Ishikawa (cell line): ENCODE measurements around the gene SCN7A.

ENCODE experiments used
- CEBPB ChIP-seq: IDR thresholded peaks from 2 replicates; pipeline ENCODE4 v1.6.1; 2012
- CREB1 ChIP-seq: IDR thresholded peaks from 2 replicates; pipeline ENCODE4 v1.6.1; 2012; ENCODE audit warnings: low read depth
- EGR1 ChIP-seq: IDR thresholded peaks from 2 replicates; pipeline ENCODE4 v1.6.1; 2012
- EP300 ChIP-seq: IDR thresholded peaks from 2 replicates; pipeline ENCODE4 v1.6.1; 2012; ENCODE audit warnings: borderline replicate concordance
- FOXM1 ChIP-seq: IDR thresholded peaks from 2 replicates; pipeline ENCODE4 v1.6.1; 2012; ENCODE audit warnings: low read depth, borderline replicate concordance
- MAX ChIP-seq: IDR thresholded peaks from 2 replicates; pipeline ENCODE4 v1.6.1; 2012
- NFIC ChIP-seq: IDR thresholded peaks from 2 replicates; pipeline ENCODE4 v1.6.1; 2012
- RAD21 ChIP-seq: IDR thresholded peaks from 2 replicates; pipeline ENCODE4 v1.6.1; 2012; ENCODE audit warnings: low read depth
- REST ChIP-seq: IDR thresholded peaks from 2 replicates; pipeline ENCODE4 v1.6.1; 2012; ENCODE audit warnings: low read depth, mild to moderate bottlenecking
- TAF1 ChIP-seq: IDR thresholded peaks from 2 replicates; pipeline ENCODE4 v1.6.1; 2012; ENCODE audit warnings: low read depth, mild to moderate bottlenecking
- TCF12 ChIP-seq: IDR thresholded peaks from 2 replicates; pipeline ENCODE4 v1.6.1; 2012; ENCODE audit warnings: low read depth
- TEAD4 ChIP-seq: IDR thresholded peaks from 2 replicates; pipeline ENCODE4 v1.6.1; 2012
- USF1 ChIP-seq: IDR thresholded peaks from 2 replicates; pipeline ENCODE4 v1.6.1; 2012
- YY1 ChIP-seq: IDR thresholded peaks from 2 replicates; pipeline ENCODE4 v1.6.1; 2012; ENCODE audit warnings: low read depth
- ZBTB7A ChIP-seq: IDR thresholded peaks from 2 replicates; pipeline ENCODE4 v1.6.1; 2012; ENCODE audit warnings: low read depth

The SCN7A gene

GRCh38 chr2:166373105-166373504 lies 120.9 kb downstream of the SCN7A start:
- TF ChIP-seq RAD21, result no peak
- no peak for TF ChIP-seq CREB1
- no peak for TF ChIP-seq CEBPB

GRCh38 chr2:166372046-166372445 lies 122.0 kb downstream of the SCN7A start:
- TF ChIP-seq YY1, result no peak
- no peak for TF ChIP-seq TEAD4
- no peak for TF ChIP-seq TAF1
- no peak for TF ChIP-seq TCF12
- TF ChIP-seq CEBPB, result no peak
- no peak for TF ChIP-seq USF1
- TF ChIP-seq REST, result no peak
- TF ChIP-seq RAD21, result no peak
- TF ChIP-seq CREB1, result no peak
- no peak for TF ChIP-seq NFIC
- no peak for TF ChIP-seq FOXM1
- no peak for TF ChIP-seq EGR1
- TF ChIP-seq EP300, result no peak
- no peak for TF ChIP-seq MAX
- no peak for TF ChIP-seq ZBTB7A

GRCh38 chr2:166365803-166366420 lies 128.1 kb downstream of the SCN7A start:
- TF ChIP-seq FOXM1, result no peak
- TF ChIP-seq TAF1, result no peak
- TF ChIP-seq NFIC, result no peak
- TF ChIP-seq TCF12, result no peak
- TF ChIP-seq CREB1, result no peak
- TF ChIP-seq EP300, result no peak
- TF ChIP-seq EGR1, result no peak
- no peak for TF ChIP-seq YY1
- no peak for TF ChIP-seq ZBTB7A
- TF ChIP-seq RAD21, result no peak
- TF ChIP-seq TEAD4, result no peak
- TF ChIP-seq MAX, result no peak
- no peak for TF ChIP-seq USF1
- TF ChIP-seq CEBPB, result no peak
- no peak for TF ChIP-seq REST

GRCh38 chr2:166365239-166365638 lies 128.8 kb downstream of the SCN7A start:
- TF ChIP-seq NFIC, result no peak
- TF ChIP-seq TAF1, result no peak
- TF ChIP-seq ZBTB7A, result no peak
- no peak for TF ChIP-seq FOXM1
- no peak for TF ChIP-seq CREB1
- no peak for TF ChIP-seq RAD21
- TF ChIP-seq TCF12, result no peak
- TF ChIP-seq YY1, result no peak
- TF ChIP-seq MAX, result no peak
- no peak for TF ChIP-seq TEAD4
- no peak for TF ChIP-seq REST
- no peak for TF ChIP-seq EGR1
- TF ChIP-seq CEBPB, result no peak
- no peak for TF ChIP-seq EP300
- no peak for TF ChIP-seq USF1
